Measurements from ENCODE around the gene CHTF18. TPM values are rescaled to one million over a fixed set of nuclear protein-coding genes. Genes with fewer than 3 reads are reported as not detected.
A peak's percentile ranks its signal among the peaks of the same experiment; 100 is the strongest.

The CHTF18 gene
- total and polyA plus RNA-seq, 8 donors: 5.4 to 61.6 (median 8.0) TPM

- no peak for TF ChIP-seq CTCF (IDR thresholded peaks at IDR 0.05)
- Histone ChIP-seq H3K9me3 (no peaks in the 10 kb centered on the region), H3K36me3 (no peaks in the 10 kb centered on the region), H3K27ac (no peak overlapping the region), H3K27me3 (peaks cover 0 to 22% (median 2%) of the 10 kb centered on the region in 4 donors), H3K4me1 (no peaks in the 10 kb centered on the region), H3K4me3 (no peak overlapping the region)
- ATAC-seq: no peak
- FAIRE-seq: no peak
- 54 to 58% methylated on average over 22 of the region's 22 CpGs for WGBS, 2 donors
- no peak for DNase-seq
- intact Hi-C loops (cut with DNase I): loop anchor here in 1 of 3 donors (2.0 to 10.0 kb wide), 2 partner anchors 243 to 381 kb away; no protein-coding TSS in a partner anchor
Observed at GRCh38 chr16:813916-814412, 25.5 kb downstream of the CHTF18 start.

DNA sequence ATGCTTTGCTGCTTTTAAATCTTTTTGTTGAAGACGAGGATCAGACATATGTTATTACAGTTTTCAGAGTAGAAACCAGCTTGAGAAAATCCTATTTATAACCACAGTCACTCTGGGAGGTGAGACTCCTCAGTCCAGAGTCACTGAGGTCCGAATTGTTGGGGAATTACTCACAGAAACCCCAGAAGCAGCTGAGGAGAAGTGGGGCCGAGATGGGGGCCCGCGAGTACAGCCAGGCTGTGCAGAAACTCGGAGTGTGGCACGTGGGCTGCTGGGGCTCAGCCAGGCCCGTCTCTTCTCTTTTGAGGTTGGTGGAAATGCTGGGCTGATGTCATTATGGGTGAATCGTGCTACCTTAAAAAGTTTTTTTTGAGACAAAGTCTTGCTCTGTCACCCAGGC lies 26.6 kb downstream of the CHTF18 start:
- H3K4me3 ChIP-seq: no peak overlapping the region
- peaks cover 0 to 22% (median 2%) of the 10 kb centered on the region in 4 donors for H3K27me3 ChIP-seq
- TF ChIP-seq CTCF (IDR thresholded peaks at IDR 0.05): no peak
- no peak overlapping the region for H3K27ac ChIP-seq
- ATAC-seq (no peak), FAIRE-seq (no peak), DNase-seq (no peak)
- no peaks in the 10 kb centered on the region for H3K36me3 ChIP-seq
- 50 to 63% methylated on average over 9 of the region's 9 CpGs for WGBS, 2 donors
- H3K4me1 ChIP-seq: no peaks in the 10 kb centered on the region
- intact Hi-C loops (cut with DNase I): loop anchor here in 2 of 3 donors (5.0 to 10.0 kb wide), 2 partner anchors 237 to 380 kb away; no protein-coding TSS in a partner anchor
- no peaks in the 10 kb centered on the region for H3K9me3 ChIP-seq

- ATAC-seq: no peak
- peak in 1 of 6 donors; percentile 55 for DNase-seq
- FAIRE-seq: no peak
- intact Hi-C loops (cut with DNase I): loop anchor here in 2 of 3 donors (5.0 to 10.0 kb wide), 2 partner anchors 236 to 379 kb away; no protein-coding TSS in a partner anchor
- Histone ChIP-seq H3K4me1 (no peaks in the 10 kb centered on the region), H3K9me3 (no peaks in the 10 kb centered on the region), H3K4me3 (no peak overlapping the region), H3K27me3 (peaks cover 0 to 22% (median 2%) of the 10 kb centered on the region in 4 donors), H3K36me3 (no peaks in the 10 kb centered on the region), H3K27ac (no peak overlapping the region)
- 73 to 84% methylated on average over 15 of the region's 15 CpGs for WGBS, 2 donors
- TF ChIP-seq CTCF (IDR thresholded peaks at IDR 0.05): no peak
Observed at GRCh38 chr16:815861-816260, 27.4 kb downstream of the CHTF18 start.

DNA sequence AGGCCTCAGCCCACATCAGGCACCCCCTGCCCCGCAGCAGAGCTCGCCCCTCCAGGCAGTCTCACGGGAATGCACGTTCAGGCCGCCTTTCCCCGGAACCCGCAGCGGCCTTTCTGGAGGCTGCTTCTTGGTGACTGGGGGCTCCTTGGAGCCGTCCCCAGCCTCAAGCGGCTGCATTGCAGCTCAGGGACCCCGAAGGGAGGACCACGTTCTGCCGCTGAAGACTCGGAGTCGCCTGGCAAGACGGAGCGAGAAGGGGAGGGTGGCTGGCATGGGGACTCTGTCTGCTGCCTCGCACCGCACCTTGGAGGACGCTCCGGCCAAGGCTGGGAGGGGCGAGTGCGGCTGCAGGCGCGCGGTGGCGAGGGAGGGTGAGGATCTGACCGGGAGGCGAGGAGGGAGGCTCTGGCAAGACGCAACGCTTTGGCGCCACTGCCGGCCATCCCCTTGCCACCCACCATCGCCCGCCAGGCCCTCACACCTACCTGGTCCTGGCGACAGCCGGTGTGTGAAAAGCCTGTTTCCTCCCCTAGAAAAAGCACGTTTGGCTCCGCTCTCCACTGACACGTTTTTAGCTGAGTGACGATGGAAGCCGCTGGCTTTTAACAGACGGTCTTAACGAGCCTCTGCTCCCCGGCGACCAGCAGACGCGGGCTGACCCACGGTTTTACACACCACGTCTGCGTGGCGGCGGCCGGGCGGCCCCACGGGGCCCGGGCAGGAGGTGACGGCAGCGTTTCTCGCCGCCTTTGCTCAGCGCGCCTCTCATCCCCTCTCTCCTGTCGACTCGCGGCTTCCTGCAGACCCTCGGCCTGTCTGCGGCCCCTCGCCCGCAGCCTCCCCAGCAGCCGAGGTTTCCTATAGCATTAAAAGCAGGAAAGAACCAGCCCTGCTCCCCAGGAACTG lies 28.8 kb downstream of the CHTF18 start:
- WGBS, 2 donors: 35 to 56% methylated on average over 64 to 71 of the region's 71 CpGs
- Histone ChIP-seq H3K27me3 (peaks cover 0 to 20% (median 2%) of the 10 kb centered on the region in 4 donors), H3K36me3 (no peaks in the 10 kb centered on the region), H3K4me3 (no peak overlapping the region), H3K9me3 (no peaks in the 10 kb centered on the region), H3K4me1 (no peaks in the 10 kb centered on the region), H3K27ac (no peak overlapping the region)
- FAIRE-seq (no peak), ATAC-seq (no peak), DNase-seq (peak in 1 of 6 donors; percentile 66)
- intact Hi-C loops (cut with DNase I): loop anchor here in 2 of 3 donors (5.0 to 10.0 kb wide), 2 partner anchors 235 to 378 kb away; no protein-coding TSS in a partner anchor
- TF ChIP-seq CTCF (IDR thresholded peaks at IDR 0.05): no peak
